ENCODE data around the gene ARHGAP5.

DNA sequence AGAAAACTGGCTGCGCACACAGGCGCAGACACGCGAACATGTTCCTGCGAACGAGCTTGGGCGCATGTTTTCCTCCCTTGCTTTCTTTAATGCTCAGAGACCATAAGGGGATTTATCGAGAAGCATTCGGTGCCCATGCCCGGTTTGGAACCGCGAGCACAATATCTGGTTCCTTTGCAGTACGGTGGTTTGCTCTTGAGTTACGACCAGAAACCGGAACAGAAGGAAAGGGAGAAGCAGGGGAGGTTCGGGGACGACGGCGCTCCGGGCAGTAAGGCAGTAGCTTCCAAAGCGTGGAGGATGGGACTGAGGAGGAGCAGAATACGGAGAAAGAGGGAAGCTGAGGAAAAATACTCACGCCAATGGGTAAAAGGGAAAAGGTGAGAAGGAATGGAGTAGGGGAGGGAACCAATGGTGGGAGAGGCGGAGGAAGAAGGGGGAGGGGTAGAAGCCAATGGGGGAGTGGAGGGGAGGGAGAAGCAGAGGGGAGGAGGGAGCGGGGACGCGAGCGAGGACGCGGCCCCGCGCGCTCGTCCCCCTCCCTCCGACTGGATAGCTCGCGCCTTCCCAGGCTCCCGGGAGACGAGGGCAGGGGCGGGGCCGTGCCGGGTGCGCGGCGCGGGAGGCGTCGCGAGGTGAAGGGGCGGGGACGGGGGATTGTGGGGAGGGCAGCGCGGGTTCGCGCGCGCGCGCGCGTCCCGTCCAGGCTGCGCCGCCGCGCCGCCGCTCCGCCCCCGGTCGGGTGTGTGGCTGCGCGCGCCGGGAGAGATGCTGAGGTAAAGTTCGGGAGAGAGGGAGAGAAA, 625 bp upstream of the ARHGAP5 start:
- peak in 2 of 4 donors; percentile 55 to 72 for TF ChIP-seq POLR2A (IDR thresholded peaks at IDR 0.05)
- TF ChIP-seq, protein P1, sequence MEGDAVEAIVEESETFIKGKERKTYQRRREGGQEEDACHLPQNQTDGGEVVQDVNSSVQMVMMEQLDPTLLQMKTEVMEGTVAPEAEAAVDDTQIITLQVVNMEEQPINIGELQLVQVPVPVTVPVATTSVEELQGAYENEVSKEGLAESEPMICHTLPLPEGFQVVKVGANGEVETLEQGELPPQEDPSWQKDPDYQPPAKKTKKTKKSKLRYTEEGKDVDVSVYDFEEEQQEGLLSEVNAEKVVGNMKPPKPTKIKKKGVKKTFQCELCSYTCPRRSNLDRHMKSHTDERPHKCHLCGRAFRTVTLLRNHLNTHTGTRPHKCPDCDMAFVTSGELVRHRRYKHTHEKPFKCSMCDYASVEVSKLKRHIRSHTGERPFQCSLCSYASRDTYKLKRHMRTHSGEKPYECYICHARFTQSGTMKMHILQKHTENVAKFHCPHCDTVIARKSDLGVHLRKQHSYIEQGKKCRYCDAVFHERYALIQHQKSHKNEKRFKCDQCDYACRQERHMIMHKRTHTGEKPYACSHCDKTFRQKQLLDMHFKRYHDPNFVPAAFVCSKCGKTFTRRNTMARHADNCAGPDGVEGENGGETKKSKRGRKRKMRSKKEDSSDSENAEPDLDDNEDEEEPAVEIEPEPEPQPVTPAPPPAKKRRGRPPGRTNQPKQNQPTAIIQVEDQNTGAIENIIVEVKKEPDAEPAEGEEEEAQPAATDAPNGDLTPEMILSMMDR (IDR thresholded peaks at IDR 0.05) = no peak
